Measurements from ENCODE around the gene TMCO4.

GRCh38 chr1:19679691-19680090, 120.0 kb downstream of the TMCO4 start:
- no peak for TF ChIP-seq CTCF (conservative IDR thresholded peaks at IDR 0.05 in 1 of 2, IDR thresholded peaks at IDR 0.05 in 1 of 2; ENCODE audit: extremely low read depth in 1 of 2, insufficient read depth in 1 of 2, low read depth in 1 of 2, low read length in 2 of 2)
- no peak for TF ChIP-seq EZH2 (IDR thresholded peaks at IDR 0.05; ENCODE audit: borderline replicate concordance, low read length)
